DMS 273 treated with DMSO at 0.1 percent for 48 hours (cell line): Measurements from ENCODE around the gene CLEC2B.

ENCODE experiments used
- DNase-seq: peaks from one replicate; lab custom pipeline; 2025; lab: John Stamatoyannopoulos, UW

Gene CLEC2B

GRCh38 chr12:9808504-9808903, 60.6 kb downstream of the CLEC2B start:
- DNase-seq, result no peak

DNA sequence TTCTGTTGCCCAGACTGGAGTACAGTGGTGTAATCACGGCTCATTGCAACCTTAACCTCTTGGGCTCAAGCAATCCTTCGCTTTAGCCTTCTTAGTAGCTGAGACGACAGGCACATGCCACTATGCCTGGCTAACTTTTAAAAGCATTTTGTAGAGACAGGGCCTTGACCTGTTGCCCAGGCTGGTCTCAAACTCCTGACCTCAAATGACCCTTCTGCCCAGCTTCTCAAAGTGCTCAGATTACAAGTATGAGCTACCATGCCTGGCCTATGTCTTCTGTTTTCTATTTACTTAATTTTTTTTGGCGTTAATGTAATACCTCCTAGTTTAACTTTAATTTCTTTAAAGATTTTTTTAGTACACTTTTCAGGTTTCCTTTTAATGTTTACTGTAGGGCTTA, 62.4 kb downstream of the CLEC2B start:
- no peak for DNase-seq

DNA sequence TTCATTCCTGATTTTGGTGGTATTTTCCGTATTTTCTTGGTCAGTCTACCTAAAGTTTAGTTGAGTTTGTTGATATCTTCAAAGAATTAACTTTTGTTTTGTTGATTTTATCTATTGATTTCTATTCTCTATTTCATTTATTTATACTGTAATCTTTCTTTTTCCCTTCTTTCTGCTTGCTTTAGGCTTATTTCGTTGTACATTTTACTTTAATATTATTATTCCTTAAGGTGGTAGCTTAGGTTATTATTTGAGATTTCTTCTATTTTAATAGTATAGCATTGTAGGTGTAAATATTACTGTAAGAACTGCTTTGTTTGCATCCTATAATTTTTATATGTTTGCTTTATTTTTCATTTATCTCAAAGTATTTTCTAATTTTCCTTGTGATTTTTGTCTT, 63.3 kb downstream of the CLEC2B start:
- DNase-seq, result no peak
